NCI-H69 (cell line): ENCODE data around the gene MUC5B.

Experiments
- DNase-seq: peaks from one replicate; lab custom pipeline; 2025; lab: John Stamatoyannopoulos, UW

The MUC5B gene

DNA sequence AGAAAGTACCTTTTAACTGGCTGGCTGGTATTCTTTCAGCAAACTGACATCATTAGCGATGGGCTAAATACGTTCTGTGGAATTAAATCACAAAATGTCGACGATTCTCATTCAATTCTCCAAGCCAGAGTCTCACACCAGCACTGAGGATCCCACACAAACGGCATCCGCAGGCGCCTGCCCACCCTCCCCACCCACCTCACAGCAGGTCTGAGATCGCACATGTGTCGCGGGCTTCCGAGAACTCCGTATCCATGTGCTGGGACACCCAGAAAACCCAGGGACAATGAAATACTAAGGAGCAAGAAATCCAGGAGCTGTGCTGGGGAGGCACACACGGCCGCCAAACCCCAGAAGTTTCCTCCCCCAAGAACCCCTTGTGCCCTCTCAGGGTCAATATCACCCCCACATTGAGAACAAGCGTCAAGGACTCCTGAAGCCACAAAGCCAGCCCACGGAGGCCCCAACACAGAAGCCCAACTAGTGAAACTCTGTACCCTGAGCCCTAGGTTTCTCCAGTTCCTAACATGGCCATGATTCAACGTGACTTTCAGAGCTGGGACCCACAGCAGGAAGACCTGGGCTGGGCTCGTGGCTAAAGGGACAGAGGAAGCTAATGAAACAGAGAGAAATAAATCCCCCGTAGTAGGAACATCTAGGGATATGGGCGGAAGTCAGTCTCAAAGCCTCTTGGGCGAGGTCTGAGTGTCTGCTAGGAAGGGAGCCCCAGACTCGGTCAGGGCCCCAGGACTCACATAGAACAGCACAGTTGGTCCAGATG, 78.5 kb downstream of the MUC5B start:
- no peak for DNase-seq

DNA sequence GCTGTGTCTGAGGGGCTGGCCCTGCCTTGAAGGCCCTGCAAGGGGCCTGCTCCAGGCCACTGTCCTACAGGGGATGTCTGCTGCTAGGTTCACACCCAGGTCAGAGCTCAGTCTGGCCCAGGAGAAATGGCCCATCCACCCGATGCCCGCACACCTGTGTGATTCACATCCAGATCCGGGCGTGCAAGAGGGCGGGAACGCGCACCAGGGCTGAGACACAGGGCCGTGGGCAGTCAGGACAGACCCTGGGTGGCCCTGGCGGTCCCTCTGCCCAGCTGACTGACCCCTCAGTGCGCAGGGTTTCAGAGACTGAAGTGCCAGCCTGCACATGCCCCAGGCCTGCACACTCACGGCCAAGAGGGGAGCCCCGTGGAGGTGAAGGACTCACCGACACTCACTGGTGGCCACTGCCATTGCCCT, 79.2 kb downstream of the MUC5B start:
- no peak for DNase-seq

DNA sequence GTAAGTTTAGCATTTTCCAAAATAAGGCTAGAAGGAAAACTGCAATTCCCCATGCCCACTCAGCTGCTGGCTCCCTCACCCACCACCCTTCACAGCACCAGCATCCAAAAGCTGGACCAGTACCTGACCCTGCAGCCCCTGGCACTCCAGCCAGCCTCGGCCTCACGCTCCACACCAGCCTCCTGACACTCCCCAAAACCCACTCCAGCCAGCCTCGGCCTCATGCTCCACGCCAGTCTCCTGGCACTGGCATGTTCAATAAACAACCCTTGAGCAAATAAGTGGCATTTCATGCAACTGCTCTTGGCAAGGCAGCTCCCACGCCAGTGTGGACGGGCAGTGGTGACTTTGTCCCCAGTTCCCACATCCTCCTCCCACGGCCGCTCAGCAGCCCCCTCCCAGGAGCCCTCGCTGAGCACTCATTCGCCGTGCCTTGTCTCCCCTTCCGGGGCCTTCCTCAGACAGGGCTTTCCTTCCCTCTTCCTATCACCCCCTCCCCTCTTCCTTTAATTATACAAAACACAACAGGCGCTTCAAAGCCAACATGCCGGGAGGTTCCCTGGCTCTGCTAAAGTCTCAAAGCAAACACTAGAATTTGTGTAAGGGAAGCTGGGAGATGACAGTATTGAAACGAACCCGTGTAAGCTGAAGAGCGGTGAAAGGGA, 79.7 kb downstream of the MUC5B start:
- DNase-seq, result no peak

DNA sequence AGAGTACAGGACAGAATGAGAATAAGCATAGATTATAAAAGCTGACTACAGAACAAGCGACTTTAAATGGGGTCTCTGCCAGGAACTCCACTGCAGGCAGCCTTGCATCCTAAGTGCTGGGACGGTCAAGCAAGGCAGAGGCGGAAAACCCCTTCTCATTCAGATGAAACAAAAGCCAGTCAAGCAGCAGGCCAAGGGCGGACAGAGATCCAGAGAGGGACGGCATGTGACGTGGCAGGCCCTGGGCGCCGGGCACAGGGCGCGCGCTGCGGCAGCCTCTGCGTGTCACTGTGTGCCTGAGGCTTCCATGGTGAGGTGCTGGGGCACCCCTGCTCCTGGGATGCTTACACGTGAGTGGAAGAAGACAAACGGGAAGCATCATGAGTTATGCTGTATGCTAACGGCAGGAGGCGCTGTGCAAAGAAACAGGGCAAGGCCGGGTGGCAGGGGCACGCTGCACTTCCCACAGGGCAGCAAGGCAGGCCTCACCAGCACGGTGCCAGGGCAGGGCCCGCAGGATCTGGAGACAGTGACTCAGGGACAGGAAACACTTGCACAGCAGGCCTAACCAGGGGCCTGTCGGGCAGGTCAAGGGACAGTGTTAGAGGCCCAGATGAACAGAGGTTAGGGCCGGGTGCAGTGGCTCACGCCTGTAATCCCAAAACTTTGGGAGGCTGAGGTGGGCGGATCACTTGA, 80.4 kb downstream of the MUC5B start:
- no peak for DNase-seq

DNA sequence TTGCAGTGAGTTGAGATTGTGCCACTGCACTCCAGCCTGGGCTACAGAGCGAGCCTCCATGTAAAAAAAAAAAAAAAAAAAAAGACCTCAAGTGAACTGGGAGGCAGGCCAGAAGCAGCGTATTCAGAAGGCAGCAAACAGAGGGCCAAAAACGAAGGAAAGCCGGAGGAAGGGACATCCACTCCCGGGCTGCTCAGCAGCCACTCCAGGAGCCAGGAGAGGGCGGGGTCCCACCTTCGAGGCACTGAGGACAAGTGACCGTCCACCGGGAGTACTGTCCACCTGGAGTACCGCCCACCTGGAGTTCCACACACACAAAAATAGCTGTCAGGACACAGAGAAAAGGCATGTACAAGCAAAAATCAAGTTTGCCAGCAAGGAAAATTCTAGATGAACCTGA, 81.1 kb downstream of the MUC5B start:
- DNase-seq, result no peak

DNA sequence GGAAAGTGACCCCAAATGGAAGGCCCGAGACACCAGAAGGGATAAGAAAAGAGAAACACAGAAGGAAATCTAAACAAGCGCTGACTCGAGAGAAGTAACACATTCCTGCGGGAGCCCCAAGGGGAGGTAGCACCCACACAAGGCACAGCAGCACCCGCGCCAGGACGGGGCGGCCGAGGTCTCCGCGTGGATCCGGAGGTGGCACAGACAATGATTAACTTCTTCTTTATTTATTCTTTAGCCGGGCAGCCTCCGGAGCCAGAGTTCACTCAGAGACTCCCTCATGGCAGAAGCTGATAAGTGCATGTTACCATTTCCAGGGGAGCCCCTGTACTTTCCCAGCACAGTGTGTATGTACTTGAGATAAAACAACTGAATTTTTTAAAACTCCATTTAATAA, 81.5 kb downstream of the MUC5B start:
- DNase-seq, result no peak

DNA sequence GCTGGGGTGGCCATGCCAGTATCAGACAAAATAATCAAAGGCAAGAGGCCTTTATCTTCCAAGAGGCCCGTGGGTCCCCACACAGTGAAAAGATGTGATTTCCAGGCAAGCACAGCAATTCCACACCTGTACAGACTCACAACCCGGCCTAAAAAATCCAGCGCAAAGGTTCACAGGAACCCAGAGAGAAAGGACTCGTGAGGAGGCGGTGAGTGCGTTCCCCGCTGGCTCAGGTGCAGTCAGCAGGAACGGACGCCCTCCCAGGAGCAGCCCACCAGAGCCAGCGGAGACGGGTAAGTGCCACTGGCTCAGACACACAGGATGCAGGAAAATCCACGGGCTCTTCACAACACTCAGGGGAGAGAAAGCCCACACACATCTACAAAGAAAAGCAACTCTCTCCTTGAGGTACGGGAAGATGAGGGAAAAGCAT, 82.2 kb downstream of the MUC5B start:
- DNase-seq, result no peak

DNA sequence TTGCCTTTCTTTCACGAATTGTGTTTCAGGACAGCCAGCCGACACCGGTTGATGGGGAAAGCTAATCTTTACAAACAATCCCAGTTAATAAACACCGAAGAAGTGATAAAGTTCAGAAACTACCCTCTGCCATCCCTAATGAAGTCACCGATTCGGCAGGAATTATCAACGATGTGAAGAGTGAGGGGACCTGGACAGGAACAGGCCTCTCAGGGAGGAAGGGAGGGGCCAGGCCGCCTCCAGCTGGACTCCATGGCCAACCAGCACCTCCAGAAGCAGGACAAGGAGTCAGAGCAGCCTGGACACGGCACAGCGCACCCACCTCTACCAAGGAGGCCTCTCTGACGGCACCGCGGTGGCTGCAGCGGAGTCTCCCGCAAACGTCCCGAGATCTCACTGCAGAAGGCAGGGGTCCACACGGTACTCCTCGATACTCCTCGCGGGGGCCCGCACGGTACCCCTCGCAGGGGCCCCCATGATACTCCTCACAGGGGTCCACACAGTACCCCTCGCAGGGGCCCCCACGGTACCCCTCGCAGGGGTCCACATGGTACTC, 82.7 kb downstream of the MUC5B start:
- DNase-seq, result no peak

DNA sequence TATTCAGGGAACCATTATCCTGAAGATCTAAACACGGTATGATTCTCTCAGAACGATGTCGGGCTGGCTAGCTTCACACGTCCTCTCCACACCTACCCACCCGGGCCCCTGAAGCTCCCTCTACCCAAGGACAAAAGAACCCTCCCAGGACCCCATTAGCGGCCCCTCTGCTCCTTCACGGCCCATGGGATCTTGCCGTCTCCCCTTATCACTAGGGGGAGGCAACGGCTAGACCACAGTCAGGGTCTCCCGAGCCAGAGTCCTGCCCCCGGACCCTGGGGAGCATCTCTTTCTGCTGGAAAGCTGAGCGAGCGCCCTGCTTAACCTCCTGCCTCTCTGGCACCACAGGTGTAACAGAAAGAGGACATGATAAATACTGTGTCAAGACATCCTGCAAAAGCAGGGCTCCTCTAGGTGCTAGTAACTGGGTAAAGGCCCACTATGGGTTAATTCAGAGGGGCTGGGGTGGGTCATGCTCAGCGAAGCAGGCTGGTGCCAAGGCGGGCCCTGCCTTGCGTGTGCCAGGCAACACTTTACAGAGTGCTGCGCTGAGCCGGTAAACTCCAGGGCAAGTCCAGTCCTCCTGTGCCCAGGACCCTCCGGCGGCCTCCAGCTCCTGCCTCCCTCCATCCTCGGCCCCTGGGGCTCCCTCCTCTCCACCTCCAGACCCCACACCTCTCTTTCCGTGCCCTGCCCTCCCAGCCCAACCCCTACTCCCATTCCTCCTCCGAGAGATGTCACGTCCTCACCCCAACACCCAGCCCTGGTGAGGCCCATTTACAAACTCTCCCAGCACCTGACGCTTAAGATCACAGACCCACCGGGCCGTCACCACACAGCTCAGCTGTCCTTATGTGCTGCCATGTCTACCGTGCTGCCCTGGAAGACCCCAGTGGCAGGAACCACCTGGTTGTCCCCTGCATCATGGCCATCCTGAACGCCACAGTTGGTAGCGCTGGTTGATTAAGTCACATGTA, 83.6 kb downstream of the MUC5B start:
- DNase-seq, result no peak

DNA sequence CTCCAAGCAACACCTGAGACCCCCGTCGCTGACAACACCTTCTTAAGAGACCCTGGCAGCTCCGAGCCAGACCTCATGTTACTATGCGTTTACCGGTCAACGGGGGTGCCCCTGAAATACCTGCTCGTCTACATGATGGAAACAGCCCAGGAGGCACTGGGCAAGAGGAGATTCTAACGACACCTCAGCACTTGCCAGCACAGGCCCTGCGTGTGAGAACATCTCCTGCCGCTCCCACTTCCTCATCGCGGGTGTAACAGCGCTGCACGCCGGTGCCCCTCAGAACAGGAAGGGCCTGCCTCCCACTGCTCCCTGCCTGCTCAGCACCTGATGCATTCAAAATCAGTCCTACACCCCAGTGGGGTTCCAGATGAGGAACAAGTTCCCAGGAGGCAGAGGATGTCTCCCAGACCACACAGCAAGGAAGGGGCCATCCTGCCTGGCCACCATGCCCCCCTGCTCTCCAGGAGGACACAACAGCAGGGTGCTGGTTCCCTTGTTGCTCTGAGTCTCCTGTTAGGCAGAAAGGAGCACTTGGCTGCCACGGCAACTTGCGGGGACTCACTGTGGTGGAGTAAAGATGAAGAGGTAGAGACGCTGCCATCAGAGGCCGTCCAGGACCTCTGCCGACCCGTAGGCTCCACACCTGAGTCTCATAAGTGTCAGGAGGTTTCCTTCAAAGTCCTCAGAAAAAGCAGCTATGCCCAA, 84.5 kb downstream of the MUC5B start:
- DNase-seq, result no peak

DNA sequence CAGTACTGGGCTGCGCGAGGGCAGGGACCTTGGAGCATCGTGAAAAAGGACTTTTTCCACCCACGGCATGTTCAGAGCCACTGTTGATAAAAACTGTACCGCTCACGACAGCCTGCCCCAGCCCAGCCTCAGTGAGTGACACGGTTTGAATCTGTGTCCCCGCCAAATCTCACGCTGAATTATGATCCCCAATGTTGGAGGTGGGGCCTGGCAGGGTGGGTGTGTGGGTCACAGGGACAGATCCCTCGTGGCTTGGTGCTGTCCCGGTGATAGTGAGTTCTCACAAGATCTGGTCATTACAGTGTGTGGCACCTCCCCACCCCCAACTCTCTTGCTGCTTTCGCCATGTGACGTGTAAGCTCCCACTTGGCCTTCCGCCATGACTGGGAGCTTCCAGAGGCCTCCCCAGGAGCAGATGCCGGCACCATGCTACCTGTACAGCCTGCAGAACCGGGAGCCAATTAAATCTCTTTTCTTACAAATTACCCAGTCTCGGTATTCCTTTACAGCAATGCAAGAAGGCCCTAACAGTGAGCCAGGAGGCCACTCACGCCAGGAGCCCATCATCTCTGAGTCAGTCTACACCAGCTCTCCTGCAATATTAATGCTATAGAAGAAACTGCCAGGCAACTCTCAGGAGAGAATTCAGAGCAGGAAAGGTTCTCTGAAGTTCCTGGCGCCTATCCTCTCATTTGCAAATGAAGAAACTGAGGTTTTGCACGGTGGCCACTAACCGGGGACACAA, 85.3 kb downstream of the MUC5B start:
- DNase-seq, result no peak

DNA sequence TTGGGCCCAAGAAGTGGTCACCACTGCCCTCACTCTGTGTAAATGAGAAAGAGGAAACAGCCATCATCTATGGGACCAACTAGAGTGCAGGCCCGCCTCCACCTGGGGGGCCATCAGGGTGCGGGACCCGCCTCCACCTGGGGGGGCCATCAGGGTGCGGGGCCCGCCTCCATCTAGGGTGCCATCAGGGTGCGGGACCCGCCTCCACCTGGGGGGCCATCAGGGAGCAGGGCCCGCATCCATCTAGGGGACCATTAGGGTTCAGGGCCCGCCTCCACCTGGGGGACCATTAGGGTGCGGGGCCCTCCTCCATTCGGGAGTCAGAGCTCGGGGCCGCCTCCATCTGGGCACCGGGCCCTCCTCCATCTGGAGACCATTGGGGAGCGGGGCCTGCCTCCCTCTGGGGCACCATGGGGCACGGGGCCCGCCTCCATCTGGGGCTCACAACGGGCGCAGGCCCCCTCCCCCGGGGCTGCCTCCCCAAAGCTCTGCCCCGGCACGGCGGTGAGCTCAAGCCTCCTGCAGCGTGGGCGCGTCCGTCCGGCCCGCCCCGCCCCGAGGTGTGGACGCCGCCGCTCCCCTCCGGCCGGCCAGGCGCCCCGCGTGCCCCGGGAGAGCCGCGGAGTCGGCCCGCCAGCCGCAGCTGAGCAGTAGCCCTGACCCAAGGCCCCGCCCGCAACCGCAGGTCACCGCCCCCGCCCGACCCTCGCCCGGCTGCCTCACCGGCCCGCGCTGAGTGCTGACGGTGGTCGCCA, 86.1 kb downstream of the MUC5B start:
- no peak for DNase-seq

DNA sequence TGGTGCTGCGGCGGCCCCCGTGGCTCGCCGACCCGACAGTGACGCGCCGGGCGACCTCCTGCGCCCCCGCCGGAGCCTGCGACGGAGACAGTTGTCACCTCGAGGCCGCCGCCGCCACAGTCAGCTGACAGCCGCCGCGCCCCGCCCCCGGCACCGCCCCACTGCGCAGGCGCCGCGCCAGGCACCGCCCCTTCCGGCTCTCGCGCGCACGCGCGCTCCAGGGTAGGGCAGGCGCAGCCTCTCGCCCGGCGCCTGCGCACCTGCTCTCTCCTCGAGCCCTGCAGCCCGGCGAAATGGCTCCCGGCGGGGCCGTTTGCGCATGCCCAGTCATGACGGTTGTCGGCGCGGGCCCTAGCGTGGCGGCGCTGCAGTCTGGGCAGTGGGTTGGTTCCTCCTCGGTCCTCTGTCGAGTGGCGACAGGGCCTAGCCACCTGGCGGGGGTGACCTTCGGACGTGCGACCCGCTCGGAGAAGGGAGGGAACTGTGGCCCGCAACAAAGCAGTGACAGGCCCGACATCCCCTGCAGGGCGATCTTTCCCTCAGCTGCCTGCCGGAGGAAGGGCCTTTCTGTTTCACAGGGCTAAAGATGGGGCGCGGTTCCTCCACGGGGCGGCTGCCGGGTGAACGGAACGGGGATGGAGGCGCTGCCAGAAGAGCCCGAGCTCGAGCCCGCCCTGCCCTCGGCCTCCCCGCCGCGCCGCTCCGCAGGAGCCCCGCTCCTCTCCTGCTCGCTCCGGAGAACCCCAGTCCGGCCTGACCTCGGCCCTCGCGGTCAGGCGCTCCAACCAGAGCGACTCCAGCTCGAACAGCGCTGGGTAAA, 86.8 kb downstream of the MUC5B start, which contains the start of gene TOLLIP:
Gene TOLLIP (minus strand): TSS at position 135 of the 820 bp plus-strand sequence. CDS start 134 bp downstream, at position 1.
- peak; percentile 96 for DNase-seq

DNA sequence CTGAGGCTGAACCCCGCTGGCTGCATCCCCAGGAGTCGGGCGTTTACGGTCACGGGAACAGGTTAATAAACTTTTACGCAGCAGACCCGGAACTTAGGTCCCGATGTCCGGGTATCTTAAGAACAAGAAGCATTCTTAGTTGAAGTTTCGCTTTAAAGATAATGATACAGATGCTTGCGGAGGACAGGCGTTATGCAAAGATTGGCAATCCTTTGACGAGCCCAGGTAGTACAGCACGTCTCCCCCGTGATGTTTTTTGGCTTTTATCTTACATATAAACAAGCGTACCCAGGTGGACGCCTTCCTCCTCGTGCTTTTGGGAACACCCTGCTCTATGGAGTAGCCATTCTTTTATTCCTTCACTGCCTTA, 87.4 kb downstream of the MUC5B start:
- no peak for DNase-seq

DNA sequence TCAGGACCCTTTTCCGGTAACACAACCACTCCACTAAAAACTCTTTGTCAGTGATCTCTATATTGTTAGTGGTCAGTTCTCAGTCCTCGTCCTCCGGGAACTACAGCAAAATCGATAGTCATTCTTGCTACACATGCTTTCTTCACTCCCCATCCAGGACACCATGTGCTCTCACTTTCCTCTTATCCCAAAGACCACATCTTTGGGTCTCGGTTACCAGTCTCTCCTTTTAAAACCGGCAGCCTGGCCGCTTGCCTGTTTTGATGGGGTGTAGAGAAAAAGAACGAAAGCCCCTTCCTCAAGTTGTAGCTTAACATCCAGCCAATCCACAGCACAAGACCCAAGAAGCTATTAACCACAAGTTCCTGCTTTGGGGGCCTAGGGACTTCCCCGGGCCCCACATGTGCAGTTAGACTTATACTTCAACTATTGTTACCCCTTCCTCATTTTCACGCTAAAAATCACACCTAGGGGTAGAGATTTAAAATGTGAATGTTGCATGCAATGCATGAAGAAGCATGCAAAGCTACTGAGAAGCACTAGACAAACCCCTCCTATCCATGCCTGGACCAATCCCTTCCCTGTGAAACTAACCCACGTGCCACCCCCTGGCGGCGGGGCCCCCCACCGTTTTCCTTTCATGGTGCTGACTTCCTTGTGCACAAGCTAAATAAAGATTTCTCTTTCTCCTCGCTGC, 88.1 kb downstream of the MUC5B start:
- no peak for DNase-seq
